A549 (cell line): Measurements from ENCODE around the gene LMTK2. TPM values are rescaled to one million over a fixed set of nuclear protein-coding genes. Genes with fewer than 3 reads are reported as not detected.

ENCODE experiments used
- ATAC-seq, 2 experiments: fragments of 200-7000 bp in 1 of 2; fragments of >200 bp in 1 of 2; cut with Nextera tagmentation in 1 of 2; cut with Tn5 transposase in 1 of 2; 3 replicates each; pipeline versions ENCODE4 v1.8.0 to v1.9.1; 2018 to 2020; ENCODE audit warnings: mild to moderate bottlenecking in 1 of 2, moderate library complexity in 1 of 2
- CTCF ChIA-PET: fragments of 300-600 bp; sonication (Branson Sonifier 250); formaldehyde crosslinking; extraction: SDS; loops from one replicate; lab custom pipeline; 2021; ENCODE audit warnings: antibody characterized with exemption, inconsistent platforms; lab: Yijun Ruan, JAX
- POLR2A ChIA-PET: fragments of 350-600 bp; formaldehyde crosslinking; extraction: SDS; loops from one replicate; lab custom pipeline; 2021; ENCODE audit warnings: antibody characterized with exemption, inconsistent platforms; lab: Yijun Ruan, JAX
- DNase-seq, 2 experiments: peaks; one replicate each; pipeline versions ENCODE4 v3.0.0 to v3.0.0-alpha.2; 2011 to 2016; ENCODE audit warnings: low read depth in 1 of 2, low spot score in 1 of 2
- FAIRE-seq: peaks from 2 replicates; lab custom pipeline; 2011; peaks lifted over from hg19 to GRCh38; lab: Jason Lieb, UNC
- H3K27ac ChIP-seq, 2 experiments: fragments of >200 bp; sonication (Bioruptor Twin); formaldehyde crosslinking; 3 replicates each; pipeline ENCODE4 v1.5.1; 2016 to 2017
- H3K4me1 ChIP-seq: fragments of >200 bp; sonication (Bioruptor Twin); formaldehyde crosslinking; 3 replicates; pipeline ENCODE4 v1.6.1; 2016
- H3K4me2 ChIP-seq: fragments of >200 bp; sonication (Bioruptor Twin); formaldehyde crosslinking; 3 replicates; pipeline ENCODE4 v1.6.1; 2016
- H3K4me3 ChIP-seq: fragments of >200 bp; sonication (Bioruptor Twin); formaldehyde crosslinking; 3 replicates; pipeline ENCODE4 v1.5.1; 2016
- H3K9me3 ChIP-seq: fragments of >200 bp; sonication (Bioruptor Twin); formaldehyde crosslinking; 3 replicates; pipeline ENCODE4 v1.6.1; 2016
- ATOH8 ChIP-seq: fragments of 250-450 bp; sonication (Bioruptor Pico); IDR thresholded peaks from 2 replicates; pipeline ENCODE4 v1.5.0; 2020; ENCODE audit warnings: low read depth, mild to moderate bottlenecking, moderate library complexity
- CTCF ChIP-seq: fragments of >200 bp; sonication (Bioruptor Twin); formaldehyde crosslinking; IDR thresholded peaks from 3 replicates; pipeline ENCODE4 v1.5.1; 2016
- EHF ChIP-seq: fragments of 250-450 bp; sonication (Bioruptor Pico); IDR thresholded peaks from 2 replicates; pipeline ENCODE4 v1.5.0; 2020; ENCODE audit warnings: mild to moderate bottlenecking
- ELK1 ChIP-seq: fragments of 150-350 bp; IDR thresholded peaks from 2 replicates; pipeline ENCODE4 v1.6.1; 2014; ENCODE audit warnings: low read depth, mild to moderate bottlenecking, low read length
- ESRRA ChIP-seq: fragments of 150-350 bp; IDR thresholded peaks from 2 replicates; pipeline ENCODE4 v1.6.1; 2014; ENCODE audit warnings: mild to moderate bottlenecking, low read length, borderline replicate concordance
- FOXS1 ChIP-seq: fragments of 250-450 bp; sonication (Bioruptor Pico); IDR thresholded peaks from 2 replicates; pipeline ENCODE4 v1.5.0; 2020; ENCODE audit warnings: mild to moderate bottlenecking, moderate library complexity
- GATA3 ChIP-seq: IDR thresholded peaks from 2 replicates; pipeline ENCODE4 v1.6.1; 2012; ENCODE audit warnings: borderline replicate concordance
- HDAC2 ChIP-seq: fragments of 200-600 bp; sonication (generic); IDR thresholded peaks from 2 replicates; pipeline ENCODE4 v1.6.1; 2016
- HEYL ChIP-seq: fragments of 250-450 bp; sonication (Bioruptor Pico); IDR thresholded peaks from 2 replicates; pipeline ENCODE4 v1.8.0; 2021; ENCODE audit warnings: mild to moderate bottlenecking, moderate library complexity
- HMGXB4 ChIP-seq: fragments of 250-450 bp; sonication (Bioruptor Pico); IDR thresholded peaks from 2 replicates; pipeline ENCODE4 v1.5.0; 2021; ENCODE audit warnings: mild to moderate bottlenecking, moderate library complexity, borderline replicate concordance
- MAZ ChIP-seq: fragments of 150-350 bp; IDR thresholded peaks from 2 replicates; pipeline ENCODE4 v1.6.1; 2014; ENCODE audit warnings: antibody characterized with exemption, low read depth, low read length, borderline replicate concordance
- NFE2L2 ChIP-seq: fragments of 150-350 bp; conservative IDR thresholded peaks from 2 replicates; pipeline ENCODE4 v1.6.1; 2014; ENCODE audit warnings: low read length
- PHF8 ChIP-seq: fragments of 200-600 bp; sonication (generic); IDR thresholded peaks from 2 replicates; pipeline ENCODE4 v1.6.1; 2016; ENCODE audit warnings: low read depth, mild to moderate bottlenecking, antibody characterized with exemption, moderate library complexity, borderline replicate concordance
- POLR2AphosphoS2 ChIP-seq: conservative IDR thresholded peaks from 2 replicates; pipeline ENCODE4 v1.6.1; 2012; ENCODE audit warnings: low read length, improper control_type of control experiment, inconsistent platforms
- RAD21 ChIP-seq, 2 experiments: fragments of >200 bp in 1 of 2; sonication (Bioruptor Twin) in 1 of 2; formaldehyde crosslinking in 1 of 2; IDR thresholded peaks in 1 of 2; conservative IDR thresholded peaks in 1 of 2; 2 replicates in 1 of 2; 3 replicates in 1 of 2; pipeline ENCODE4 v1.6.1; 2012 to 2018; ENCODE audit warnings: inconsistent platforms in 1 of 2
- RNF2 ChIP-seq: fragments of 200-600 bp; sonication (generic); IDR thresholded peaks from 2 replicates; pipeline ENCODE4 v1.6.1; 2016; ENCODE audit warnings: low read depth, mild to moderate bottlenecking, antibody characterized with exemption, moderate library complexity, borderline replicate concordance
- SREBF2 ChIP-seq: fragments of 450-650 bp; IDR thresholded peaks from 2 replicates; pipeline ENCODE4 v1.6.1; 2014; ENCODE audit warnings: mild to moderate bottlenecking, moderate library complexity
- USF2 ChIP-seq: fragments of 450-650 bp; IDR thresholded peaks from 2 replicates; pipeline ENCODE4 v1.6.1; 2014; ENCODE audit warnings: antibody characterized with exemption
- ZFP36 ChIP-seq: fragments of 450-650 bp; IDR thresholded peaks from 2 replicates; pipeline ENCODE4 v1.6.1; 2014; ENCODE audit warnings: borderline replicate concordance; ENCODE audit not compliant: partially characterized antibody
- ZSCAN20 ChIP-seq: fragments of 250-450 bp; sonication (Bioruptor Pico); IDR thresholded peaks from 2 replicates; pipeline ENCODE4 v1.8.0; 2022; ENCODE audit warnings: mild to moderate bottlenecking, moderate library complexity
- WGBS: methylation state at CpG from one replicate; pipeline ENCODE4 v1.1.6; 2017; ENCODE audit errors: missing lambda C conversion rate; 5-methylcytosine and 5-hydroxymethylcytosine counted together
- polyA plus RNA-seq, 4 experiments: library from polyadenylated mRNA; depleted of rRNA in 3 of 4; stranded (reverse); fragments of >200 nt; fragmentation: RNase III in 1 of 4; extraction: RNeasy Plus Mini Kit Qiagen cat#74134 plus additional on column Dnase treatment in 1 of 4; gene quantifications; 2 replicates in 3 of 4; 3 replicates in 1 of 4; pipeline ENCODE4 v1.2.3, GENCODE V29; 2011 to 2017

Gene LMTK2
- polyA plus RNA-seq, 2 of the 4 experiments (the other 2 are of a cell fraction): 7.9 to 13.0 TPM

- no peak overlapping the region for H3K4me3 ChIP-seq
- no peak for DNase-seq
- no peak overlapping the region for H3K4me2 ChIP-seq
- peaks cover 8% of the 10 kb centered on the region for H3K4me1 ChIP-seq
- POLR2A ChIA-PET: no interaction called here
- ATAC-seq: no peak
- TF ChIP-seq ELK1 (no peak), GATA3 (no peak), RNF2 (no peak), POLR2AphosphoS2 (no peak), ZSCAN20 (no peak), RAD21 (conservative IDR thresholded peaks at IDR 0.05 in 1 of 2, IDR thresholded peaks at IDR 0.05 in 1 of 2) (no peak), ATOH8 (CRISPR knock-in tag) (no peak), USF2 (no peak), NFE2L2 (no peak), HDAC2 (no peak), FOXS1 (no peak), CTCF (no peak), ZFP36 (no peak), EHF (CRISPR knock-in tag) (no peak), PHF8 (no peak), SREBF2 (no peak), HMGXB4 (CRISPR knock-in tag) (no peak), ESRRA (no peak), HEYL (no peak)
- H3K27ac ChIP-seq: no peak overlapping the region
- CTCF ChIA-PET: interaction anchor here (0.9 kb wide), 1 partner anchor 10 kb away, joined by 4 read pairs; no protein-coding TSS in a partner anchor
- WGBS: 94% methylated on average over 7 of the region's 7 CpGs
- H3K9me3 ChIP-seq: no peaks in the 10 kb centered on the region
- no peak for FAIRE-seq
These were observed 149.8 kb downstream of the LMTK2 start for GRCh38 chr7:98256431-98256830.

- POLR2A ChIA-PET: no interaction called here
- CTCF ChIA-PET: interaction anchor here (2.0 kb wide), 1 partner anchor 9 kb away, joined by 10 read pairs; no protein-coding TSS in a partner anchor
- Histone ChIP-seq H3K9me3 (no peaks in the 10 kb centered on the region), H3K27ac (no peak overlapping the region), H3K4me2 (no peak overlapping the region), H3K4me1 (peaks cover 8% of the 10 kb centered on the region), H3K4me3 (no peak overlapping the region)
- no peak for TF ChIP-seq MAZ
- no peak for TF ChIP-seq FOXS1
- no peak for TF ChIP-seq NFE2L2
- WGBS: 90% methylated on average over 6 of the region's 6 CpGs
- ATAC-seq (no peak), FAIRE-seq (no peak), DNase-seq (no peak)
These were observed 151.0 kb downstream of the LMTK2 start for GRCh38 chr7:98257701-98258100.

Other genes with a start within 250 kb of the LMTK2 start
- gene ASNS, start 234.5 kb upstream of the LMTK2 start, polyA plus RNA-seq (2011; rRNA removed): 98.7 and 115 TPM in 2 replicates
- gene ASNS, start 234.5 kb upstream of the LMTK2 start, polyA plus RNA-seq (2017; fragmentation: RNase III; extraction: RNeasy Plus Mini Kit Qiagen cat#74134 plus additional on column Dnase treatment): 55.9 to 73.7 TPM (median 55.9 TPM) in 3 replicates
- not detected in 2 replicates for gene OCM2, start 116.7 kb upstream of the LMTK2 start, polyA plus RNA-seq (2011; rRNA removed)
- not detected in 3 replicates for gene OCM2, start 116.7 kb upstream of the LMTK2 start, polyA plus RNA-seq (2017; fragmentation: RNase III; extraction: RNeasy Plus Mini Kit Qiagen cat#74134 plus additional on column Dnase treatment)
- gene BHLHA15, start 104.6 kb downstream of the LMTK2 start, polyA plus RNA-seq (2011; rRNA removed): 0.15 and 0.30 TPM in 2 replicates
- 0.23 to 0.34 TPM in 2 of 3 replicates, not detected in the other for gene BHLHA15, start 104.6 kb downstream of the LMTK2 start, polyA plus RNA-seq (2017; fragmentation: RNase III; extraction: RNeasy Plus Mini Kit Qiagen cat#74134 plus additional on column Dnase treatment)
- gene TECPR1, start 145.4 kb downstream of the LMTK2 start, polyA plus RNA-seq (2011; rRNA removed): 2.5 TPM in 2 replicates
- gene TECPR1, start 145.4 kb downstream of the LMTK2 start, polyA plus RNA-seq (2017; fragmentation: RNase III; extraction: RNeasy Plus Mini Kit Qiagen cat#74134 plus additional on column Dnase treatment): 8.4 to 11.2 TPM (median 11.1 TPM) in 3 replicates
- 61.0 and 68.3 TPM in 2 replicates for gene BRI3, start 174.8 kb downstream of the LMTK2 start, polyA plus RNA-seq (2011; rRNA removed)
- 60.8 to 73.0 TPM (median 61.5 TPM) in 3 replicates for gene BRI3, start 174.8 kb downstream of the LMTK2 start, polyA plus RNA-seq (2017; fragmentation: RNase III; extraction: RNeasy Plus Mini Kit Qiagen cat#74134 plus additional on column Dnase treatment)